Measurements from ENCODE around the gene TEX52. TPM values are rescaled to one million over a fixed set of nuclear protein-coding genes. Genes with fewer than 3 reads are reported as not detected.

TEX52 gene
- polyA plus RNA-seq, 3 donors = not detected

DNA sequence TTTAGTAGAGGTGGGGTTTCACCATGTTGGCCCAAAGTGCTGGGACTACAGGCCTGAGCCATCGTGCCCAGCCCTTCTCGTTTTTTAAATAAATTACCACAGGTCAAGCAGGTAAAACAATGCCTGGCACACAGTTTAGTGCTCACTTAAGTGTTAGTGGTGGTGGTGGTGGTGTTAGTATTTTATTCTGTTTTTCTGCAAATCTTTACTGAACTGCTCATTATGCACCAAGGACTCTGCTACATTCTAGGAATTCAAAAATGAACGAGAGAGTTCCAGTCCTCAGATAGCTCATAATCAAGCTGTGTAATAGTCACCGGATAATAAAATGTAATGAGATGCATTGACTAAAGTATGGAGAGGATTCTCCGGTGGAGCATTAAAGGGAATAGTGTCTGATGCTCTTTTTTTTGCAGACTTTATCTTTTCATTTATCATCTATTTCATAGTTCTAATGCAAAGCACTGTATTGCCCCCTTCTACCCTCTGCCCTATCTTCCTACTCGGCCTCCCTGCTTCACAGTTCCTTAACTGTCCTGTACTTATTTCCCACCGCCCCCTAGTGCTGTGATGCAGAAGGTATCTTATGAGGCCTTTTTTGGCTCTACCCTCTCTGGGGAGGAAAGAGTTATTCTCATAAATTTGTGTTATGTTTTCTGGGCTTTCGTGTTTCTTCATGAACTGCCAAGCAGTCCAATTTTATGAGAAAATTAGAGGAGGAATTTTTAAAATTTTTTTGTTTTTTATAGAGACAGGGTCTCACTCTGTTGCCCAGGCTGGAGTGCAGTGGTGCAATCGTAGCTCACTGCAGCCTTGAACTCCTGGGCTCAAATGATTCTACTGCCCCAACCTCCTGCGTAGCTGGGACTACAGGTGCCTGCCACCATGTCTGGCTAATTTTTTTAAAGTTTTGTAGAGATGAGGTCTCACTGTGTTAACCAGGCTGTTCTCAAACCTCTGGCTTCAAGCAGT lies 43.3 kb downstream of the TEX52 start:
- H3K9me3 Mint-ChIP-seq = no peaks in the 10 kb centered on the region
- no peaks in the 10 kb centered on the region for H3K27me3 ChIP-seq (ENCODE audit: control insufficient read depth in 2 of 2, insufficient read depth in 2 of 2, low read length in 2 of 2)
- intact Hi-C loops (cut with micrococcal nuclease) = loop anchor here (2.0 to 5.0 kb wide), 2 partner anchors 19 to 64 kb away; partner anchors contain the start of genes FOXM1 (in 2 of the 2), RHNO1 (in 2 of the 2) and FKBP4 (in 1 of the 2)
- peak; percentile 29 to 46 (median 45) for DNase-seq
- H3K27me3 Mint-ChIP-seq (ENCODE audit: low read depth in 3 of 3) = no peaks in the 10 kb centered on the region
- H3K27ac Mint-ChIP-seq = peak overlapping the region; percentile 99 to 100 (median 100)
- H3K4me1 Mint-ChIP-seq = peaks cover 18% of the 10 kb centered on the region
- H3K27ac ChIP-seq (ENCODE audit: low read depth in 1 of 2, low read length in 2 of 2) = peak overlapping the region; percentile 83 to 93
- peaks cover 18% of the 10 kb centered on the region for H4K20me1 ChIP-seq (ENCODE audit: insufficient read depth, low read length)
- peaks cover 17 to 33% of the 10 kb centered on the region in 2 donors for H3K36me3 ChIP-seq (replicated peaks in 1 of 2; ENCODE audit: control insufficient read depth in 1 of 2, insufficient read depth in 2 of 2, low read length in 2 of 2)
- no peaks in the 10 kb centered on the region for H3K9me3 ChIP-seq (replicated peaks in 1 of 2; ENCODE audit: control insufficient read depth in 1 of 2, insufficient read depth in 1 of 2, low read length in 2 of 2)
- TF ChIP-seq, protein P1, sequence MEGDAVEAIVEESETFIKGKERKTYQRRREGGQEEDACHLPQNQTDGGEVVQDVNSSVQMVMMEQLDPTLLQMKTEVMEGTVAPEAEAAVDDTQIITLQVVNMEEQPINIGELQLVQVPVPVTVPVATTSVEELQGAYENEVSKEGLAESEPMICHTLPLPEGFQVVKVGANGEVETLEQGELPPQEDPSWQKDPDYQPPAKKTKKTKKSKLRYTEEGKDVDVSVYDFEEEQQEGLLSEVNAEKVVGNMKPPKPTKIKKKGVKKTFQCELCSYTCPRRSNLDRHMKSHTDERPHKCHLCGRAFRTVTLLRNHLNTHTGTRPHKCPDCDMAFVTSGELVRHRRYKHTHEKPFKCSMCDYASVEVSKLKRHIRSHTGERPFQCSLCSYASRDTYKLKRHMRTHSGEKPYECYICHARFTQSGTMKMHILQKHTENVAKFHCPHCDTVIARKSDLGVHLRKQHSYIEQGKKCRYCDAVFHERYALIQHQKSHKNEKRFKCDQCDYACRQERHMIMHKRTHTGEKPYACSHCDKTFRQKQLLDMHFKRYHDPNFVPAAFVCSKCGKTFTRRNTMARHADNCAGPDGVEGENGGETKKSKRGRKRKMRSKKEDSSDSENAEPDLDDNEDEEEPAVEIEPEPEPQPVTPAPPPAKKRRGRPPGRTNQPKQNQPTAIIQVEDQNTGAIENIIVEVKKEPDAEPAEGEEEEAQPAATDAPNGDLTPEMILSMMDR (IDR thresholded peaks at IDR 0.05) = peak; percentile 71
- peak overlapping the region; percentile 85 for H2AFZ ChIP-seq (ENCODE audit: insufficient read depth, low read depth, low read length, poor library complexity, severe bottlenecking)
- WGBS (ENCODE audit: insufficient coverage) = no CpG with 5 or more reads among the region's 10 CpGs
- H3K79me2 ChIP-seq (ENCODE audit: insufficient read depth, low read length) = peaks cover 31% of the 10 kb centered on the region
- peaks cover 13 to 19% of the 10 kb centered on the region in 2 donors for H3K4me1 ChIP-seq (ENCODE audit: control insufficient read depth in 1 of 2, insufficient read depth in 2 of 2, low read length in 2 of 2)
- H3K9ac ChIP-seq (ENCODE audit: insufficient read depth, low read length, poor library complexity, severe bottlenecking) = peak overlapping the region; percentile 81
- H3K4me3 Mint-ChIP-seq = peak overlapping the region; percentile 96 to 99
- peaks cover 19 to 30% of the 10 kb centered on the region in 2 donors for H3K36me3 Mint-ChIP-seq
- H3K4me3 ChIP-seq (replicated peaks in 1 of 3; ENCODE audit: low read depth in 2 of 3, low read length in 3 of 3) = peak overlapping the region; percentile 41 to 81 (median 57)
- H3K4me2 ChIP-seq (replicated peaks; ENCODE audit: extremely low read depth, low read length, poor library complexity, severe bottlenecking) = peak overlapping the region; percentile 99
